IMR-90 (cell line): ENCODE results near the gene PAK1IP1. TPM values are rescaled to one million over a fixed set of nuclear protein-coding genes. Genes with fewer than 3 reads are reported as not detected.
"Not testable (repeated sequence)": the region's sequence is repeated elsewhere in the genome, so short reads cannot be mapped to it uniquely, and the experiment has no call there.

ENCODE experiments used
- ATAC-seq: fragments of 200-7000 bp; cut with Tn5 transposase; 2 replicates; pipeline ENCODE4 v1.9.1; 2020; ENCODE audit warnings: low read depth, mild to moderate bottlenecking, moderate library complexity
- BruUV-seq: library from RNA; stranded (reverse); fragments of 400-500 nt; replicated peaks from 2 replicates; lab custom pipeline; 2021; lab: Mats Ljungman, UMichigan
- CTCF ChIA-PET: fragments of 300-600 bp; formaldehyde crosslinking; extraction: SDS; loops from one replicate; lab custom pipeline; 2021; ENCODE audit warnings: antibody characterized with exemption; lab: Yijun Ruan, JAX
- POLR2A ChIA-PET: fragments of 300-600 bp; sonication (Branson Sonifier 250); formaldehyde crosslinking; loops from one replicate; lab custom pipeline; 2022; ENCODE audit warnings: antibody characterized with exemption; ENCODE audit not compliant: unreplicated experiment; lab: Charles Lee
- DNase-seq: peaks from one replicate; pipeline ENCODE4 v3.0.0; 2013
- H2AFZ ChIP-seq: replicated peaks from 2 replicates; pipeline ENCODE3; 2013; ENCODE audit warnings: low read length, mild to moderate bottlenecking; ENCODE audit not compliant: poor library complexity
- H2AK5ac ChIP-seq: 2 replicates; pipeline ENCODE4 v1.6.1; 2013; ENCODE audit warnings: low read depth, low read length, inconsistent platforms
- H2AK9ac ChIP-seq: replicated peaks from 2 replicates; pipeline ENCODE3; 2013; ENCODE audit warnings: mild to moderate bottlenecking, low read depth, low read length, moderate library complexity; ENCODE audit not compliant: poor library complexity
- H2BK120ac ChIP-seq: 2 replicates; pipeline ENCODE4 v1.6.1; 2013; ENCODE audit warnings: low read depth, low read length, inconsistent platforms
- H2BK15ac ChIP-seq: 3 replicates; pipeline ENCODE4 v1.6.1; 2013; ENCODE audit warnings: low read depth, low read length, inconsistent platforms
- H2BK20ac ChIP-seq: 2 replicates; pipeline ENCODE4 v1.6.1; 2013; ENCODE audit warnings: low read depth, mild to moderate bottlenecking, inconsistent platforms, low read length, moderate library complexity
- H2BK5ac ChIP-seq: 2 replicates; pipeline ENCODE4 v1.6.1; 2013; ENCODE audit warnings: mild to moderate bottlenecking, low read depth, low read length, inconsistent platforms; ENCODE audit not compliant: poor library complexity, severe bottlenecking
- H3K14ac ChIP-seq: replicated peaks from 2 replicates; pipeline ENCODE4 v1.6.1; 2013; ENCODE audit warnings: low read depth, low read length, inconsistent platforms
- H3K18ac ChIP-seq: 2 replicates; pipeline ENCODE4 v1.6.1; 2013; ENCODE audit warnings: low read depth, low read length, control low read depth
- H3K23ac ChIP-seq: 2 replicates; pipeline ENCODE4 v1.6.1; 2013; ENCODE audit warnings: low read depth, low read length, inconsistent platforms
- H3K27ac ChIP-seq: 2 replicates; pipeline ENCODE4 v1.5.1; 2013; ENCODE audit warnings: mild to moderate bottlenecking, control low read depth, low read length; ENCODE audit not compliant: insufficient read depth
- H3K27me3 ChIP-seq: 2 replicates; pipeline ENCODE4 v1.6.1; 2013; ENCODE audit warnings: low read length; ENCODE audit not compliant: control insufficient read depth, insufficient read depth
- H3K36me3 ChIP-seq: 2 replicates; pipeline ENCODE4 v1.6.1; 2013; ENCODE audit warnings: low read length, mixed read lengths; ENCODE audit not compliant: control insufficient read depth, insufficient read depth
- H3K4ac ChIP-seq: 2 replicates; pipeline ENCODE4 v1.6.1; 2013; ENCODE audit warnings: low read depth, low read length, inconsistent platforms
- H3K4me1 ChIP-seq: 2 replicates; pipeline ENCODE4 v1.6.1; 2013; ENCODE audit warnings: low read length, mixed read lengths; ENCODE audit not compliant: control insufficient read depth, insufficient read depth
- H3K4me2 ChIP-seq: 2 replicates; pipeline ENCODE4 v1.6.1; 2013; ENCODE audit warnings: low read depth, mild to moderate bottlenecking, control low read depth, low read length, moderate library complexity
- H3K4me3 ChIP-seq: 2 replicates; pipeline ENCODE4 v1.5.1; 2013; ENCODE audit warnings: low read depth, mild to moderate bottlenecking, control low read depth, low read length, moderate library complexity; ENCODE audit not compliant: insufficient read depth
- H3K56ac ChIP-seq: 2 replicates; pipeline ENCODE4 v1.6.1; 2013; ENCODE audit warnings: low read length, inconsistent platforms; ENCODE audit not compliant: insufficient read depth; ENCODE audit errors: extremely low read depth
- H3K79me1 ChIP-seq, 2 experiments: 2 replicates each; pipeline ENCODE4 v1.6.1; 2013; ENCODE audit warnings: low read length in 2 of 2, inconsistent platforms in 1 of 2, low read depth in 1 of 2
- H3K9ac ChIP-seq: 2 replicates; pipeline ENCODE4 v1.6.1; 2013; ENCODE audit warnings: low read depth, low read length, control low read depth
- H3K9me1 ChIP-seq: 2 replicates; pipeline ENCODE4 v1.6.1; 2013; ENCODE audit warnings: low read length, inconsistent platforms; ENCODE audit not compliant: insufficient read depth
- H3K9me3 ChIP-seq: 2 replicates; pipeline ENCODE4 v1.6.1; 2013; ENCODE audit warnings: low read length; ENCODE audit not compliant: control insufficient read depth, insufficient read depth
- H4K20me1 ChIP-seq: 2 replicates; pipeline ENCODE4 v1.6.1; 2013; ENCODE audit warnings: low read length, inconsistent platforms; ENCODE audit not compliant: insufficient read depth
- H4K5ac ChIP-seq: 2 replicates; pipeline ENCODE4 v1.6.1; 2013; ENCODE audit warnings: mild to moderate bottlenecking, low read depth, low read length, control low read depth
- H4K8ac ChIP-seq, 2 experiments: 2 replicates each; pipeline ENCODE4 v1.6.1; 2013; ENCODE audit warnings: low read depth in 2 of 2, low read length in 2 of 2, control low read depth in 1 of 2, inconsistent platforms in 1 of 2
- H4K91ac ChIP-seq: 2 replicates; pipeline ENCODE4 v1.6.1; 2013; ENCODE audit warnings: low read depth, low read length, inconsistent platforms; ENCODE audit not compliant: insufficient read depth
- CEBPB ChIP-seq: IDR thresholded peaks from 2 replicates; pipeline ENCODE4 v1.6.1; 2012; ENCODE audit warnings: low read depth, low read length, improper control_type of control experiment
- CTCF ChIP-seq: conservative IDR thresholded peaks from 2 replicates; pipeline ENCODE4 v1.5.1; 2012; ENCODE audit warnings: mild to moderate bottlenecking, low read depth, low read length, improper control_type of control experiment
- WGBS, 2 experiments: methylation state at CpG; one replicate each; pipeline versions ENCODE4 v1.1.5 to v1.1.7; 2013; ENCODE audit warnings: missing lambda C conversion rate in 2 of 2; ENCODE audit not compliant: insufficient read length in 1 of 2; ENCODE audit errors: extremely low coverage in 2 of 2; 5-methylcytosine and 5-hydroxymethylcytosine counted together
- dilution Hi-C: fragments of 300-500 bp; cut with HindIII; formaldehyde crosslinking; loops from one replicate; pipeline ENCODE4 v1.14.3; 2018; ENCODE audit warnings: low sequenced_read_pairs; ENCODE audit not compliant: unreplicated experiment
- in situ Hi-C: fragments of 300-500 bp; cut with MboI; formaldehyde crosslinking; loops from 3 replicates; pipeline ENCODE4 v1.14.3; 2019; ENCODE audit warnings: low sequenced_read_pairs, inconsistent platforms, mixed read lengths
- intact Hi-C: fragments of 100-400 bp; cut with micrococcal nuclease; formaldehyde crosslinking; loops from 2 replicates; pipeline ENCODE4 v1.10.0; 2022
- polyA plus RNA-seq, 3 experiments: library from polyadenylated mRNA; depleted of rRNA; stranded (reverse); fragments of >200 nt; gene quantifications; 2 replicates each; pipeline ENCODE4 v1.2.3, GENCODE V29; 2012; ENCODE audit warnings: low replicate concordance in 1 of 3
- total RNA-seq: library from RNA; depleted of rRNA; stranded (reverse); fragments of >200 nt; gene quantifications from 2 replicates; pipeline ENCODE4 v1.2.3, GENCODE V29; 2012

The PAK1IP1 gene
- total and polyA plus RNA-seq, 2 of the 4 experiments (the other 2 are of a cell fraction): 16.9 to 22.9 TPM

DNA sequence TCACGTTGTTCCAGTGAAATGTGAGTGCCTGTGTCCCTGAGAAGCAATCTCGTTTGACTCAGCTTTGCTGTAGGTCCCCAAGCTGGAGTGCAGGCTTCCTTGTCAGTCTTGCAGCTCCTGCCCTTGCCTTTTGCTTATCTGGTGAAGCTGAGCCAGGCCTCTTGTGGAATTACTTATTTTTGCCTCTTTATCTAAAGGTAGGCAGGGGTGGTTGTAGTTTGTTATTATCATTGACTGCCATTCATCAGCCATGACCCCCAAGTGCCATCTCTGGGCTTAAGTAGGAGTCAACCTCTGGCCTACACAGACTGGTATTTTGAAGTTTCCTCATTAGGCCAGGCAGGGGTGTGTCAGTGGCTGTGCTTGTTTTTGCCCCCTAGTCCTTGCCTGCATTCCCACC, 55.0 kb downstream of the PAK1IP1 start (continued):
- TF ChIP-seq CTCF (no peak), CEBPB (no peak)

DNA sequence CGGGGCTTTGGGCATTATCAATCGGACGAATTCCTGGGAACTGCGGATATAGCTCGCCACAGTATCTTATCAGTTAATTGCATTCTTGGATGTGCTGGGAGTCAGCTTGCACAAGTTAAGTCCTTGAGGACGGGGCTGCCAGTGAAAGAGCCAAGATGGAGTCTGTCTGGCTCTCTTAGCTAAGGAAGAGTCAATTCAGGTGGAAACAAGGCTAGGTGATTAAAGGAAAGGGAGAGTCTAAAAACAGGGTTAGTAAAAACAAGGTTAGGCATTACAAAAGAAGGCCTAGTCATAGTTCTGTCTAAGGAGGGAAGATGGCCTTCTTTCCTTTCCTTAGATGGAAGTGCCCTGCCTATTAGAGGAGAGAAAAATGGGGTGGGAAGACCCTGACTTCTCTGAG, 55.8 kb downstream of the PAK1IP1 start:
- 60% methylated on average over 1 of the region's 6 CpGs; no CpG with 5 or more reads in 1 of the 2 experiments for WGBS, 2 experiments
- H3K4me3 ChIP-seq, H3K4ac ChIP-seq, H3K23ac ChIP-seq, H2AFZ ChIP-seq, H3K27ac ChIP-seq, H2AK9ac ChIP-seq, H3K27me3 ChIP-seq, POLR2A ChIA-PET, intact Hi-C loops, H2BK15ac ChIP-seq, dilution Hi-C loops, H3K4me1 ChIP-seq, ATAC-seq, H3K4me2 ChIP-seq, H3K56ac ChIP-seq, in situ Hi-C loops, BruUV-seq, H4K91ac ChIP-seq, H3K14ac ChIP-seq, DNase-seq, H2BK120ac ChIP-seq, H3K18ac ChIP-seq, H3K9me3 ChIP-seq, H2BK5ac ChIP-seq, H2BK20ac ChIP-seq, H4K20me1 ChIP-seq, H4K8ac ChIP-seq, H3K9ac ChIP-seq, H4K5ac ChIP-seq, H3K9me1 ChIP-seq, H2AK5ac ChIP-seq: not testable (repeated sequence)
- Histone ChIP-seq H3K36me3 (peaks cover 27% of the 10 kb centered on the region), H3K79me1 (peaks cover 39 to 76% of the 10 kb centered on the region in 2 experiments)
- CTCF ChIA-PET: interaction anchor here (1.7 kb wide), 1 partner anchor 9 kb away, joined by 3 read pairs; no protein-coding TSS in a partner anchor

DNA sequence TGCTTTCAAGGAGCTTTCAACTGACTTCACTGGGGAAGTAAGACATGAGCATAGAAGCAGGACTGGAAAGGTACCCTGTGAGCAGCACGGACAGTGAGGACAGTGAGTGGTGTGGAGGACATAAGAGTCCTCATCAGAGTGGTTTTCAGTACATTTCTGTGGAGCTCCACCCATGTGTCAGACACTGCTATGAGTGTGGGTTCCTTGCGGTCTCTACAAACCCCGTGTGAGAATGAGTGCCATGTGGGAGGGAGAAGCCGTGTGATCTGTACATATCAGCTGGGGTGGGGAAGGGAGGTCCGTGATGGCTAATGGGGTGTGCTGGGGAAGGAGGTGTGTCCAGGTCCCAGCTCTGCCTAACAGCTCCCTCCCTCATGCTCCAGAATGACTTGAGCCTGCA, 57.0 kb downstream of the PAK1IP1 start:
- H3K9me1 ChIP-seq, H3K23ac ChIP-seq, H3K27ac ChIP-seq, H4K91ac ChIP-seq, H3K18ac ChIP-seq, H3K14ac ChIP-seq, DNase-seq, H2BK15ac ChIP-seq, H4K20me1 ChIP-seq, H3K4me3 ChIP-seq, H3K27me3 ChIP-seq, H2AFZ ChIP-seq, H2BK120ac ChIP-seq, H3K4me1 ChIP-seq, BruUV-seq, H3K9ac ChIP-seq, H2BK20ac ChIP-seq, CTCF ChIA-PET, H4K5ac ChIP-seq, H3K56ac ChIP-seq, in situ Hi-C loops, H2AK5ac ChIP-seq, H4K8ac ChIP-seq, H2AK9ac ChIP-seq, POLR2A ChIA-PET, H3K4me2 ChIP-seq, ATAC-seq, intact Hi-C loops, H3K4ac ChIP-seq, dilution Hi-C loops, H2BK5ac ChIP-seq, H3K9me3 ChIP-seq: not testable (repeated sequence)
- 100% methylated on average over 1 of the region's 5 CpGs; no CpG with 5 or more reads in 1 of the 2 experiments for WGBS, 2 experiments
- peaks cover 45 to 83% of the 10 kb centered on the region in 2 experiments for H3K79me1 ChIP-seq
- H3K36me3 ChIP-seq: peaks cover 32% of the 10 kb centered on the region
